GM23338 (cell line): Measurements from ENCODE around the gene CPXM1. TPM values are rescaled to one million over a fixed set of nuclear protein-coding genes. Genes with fewer than 3 reads are reported as not detected.

Experiments used
- ATAC-seq: fragments of 200-7000 bp; cut with Tn5 transposase; 3 replicates; pipeline ENCODE4 v1.9.1; 2020
- DNase-seq: peaks from one replicate; pipeline ENCODE4 v3.0.0-alpha.2; 2015; ENCODE audit warnings: low spot score
- H2AFZ ChIP-seq: fragments of 200-600 bp; sonication (generic); 2 replicates; pipeline ENCODE4 v1.8.0; 2016; ENCODE audit warnings: antibody characterized with exemption, mild to moderate bottlenecking, moderate library complexity
- H3F3A ChIP-seq: fragments of 200-600 bp; sonication (generic); replicated peaks from 2 replicates; pipeline ENCODE4 v1.8.0; 2017; ENCODE audit warnings: antibody characterized with exemption, mixed run types, low read depth
- H3K27ac ChIP-seq: fragments of 200-600 bp; sonication (generic); 2 replicates; pipeline ENCODE4 v1.6.1; 2016; ENCODE audit warnings: low read depth
- H3K27me3 ChIP-seq: fragments of 200-600 bp; sonication (generic); 2 replicates; pipeline ENCODE4 v1.8.0; 2016; ENCODE audit warnings: mild to moderate bottlenecking, mixed run types, moderate library complexity; ENCODE audit not compliant: insufficient read depth
- H3K36me3 ChIP-seq: fragments of 200-600 bp; sonication (generic); 2 replicates; pipeline ENCODE4 v1.8.0; 2016; ENCODE audit warnings: mild to moderate bottlenecking; ENCODE audit not compliant: insufficient read depth
- H3K4me1 ChIP-seq: fragments of 200-600 bp; sonication (generic); 2 replicates; pipeline ENCODE4 v1.8.0; 2016; ENCODE audit warnings: mild to moderate bottlenecking, moderate library complexity; ENCODE audit not compliant: insufficient read depth
- H3K4me2 ChIP-seq: fragments of 200-600 bp; sonication (generic); 2 replicates; pipeline ENCODE4 v1.7.1; 2017; ENCODE audit warnings: mixed run types
- H3K4me3 ChIP-seq: fragments of 200-600 bp; sonication (generic); 2 replicates; pipeline ENCODE4 v1.6.1; 2016; ENCODE audit warnings: mixed run types
- H3K79me2 ChIP-seq: fragments of 200-600 bp; sonication (generic); replicated peaks from 2 replicates; pipeline ENCODE4 v1.8.0; 2017; ENCODE audit warnings: mild to moderate bottlenecking; ENCODE audit not compliant: insufficient read depth
- H3K9me2 ChIP-seq: fragments of 200-600 bp; sonication (generic); 2 replicates; pipeline ENCODE4 v1.8.0; 2017; ENCODE audit not compliant: insufficient read depth
- H4K20me1 ChIP-seq: fragments of 200-600 bp; sonication (generic); replicated peaks from 2 replicates; pipeline ENCODE4 v1.8.0; 2017; ENCODE audit warnings: mild to moderate bottlenecking; ENCODE audit not compliant: insufficient read depth
- H3K27ac Mint-ChIP-seq: 2 replicates; pipeline ENCODE4 v1.8.0; 2020; ENCODE audit warnings: inconsistent platforms, mild to moderate bottlenecking, moderate library complexity, mixed read lengths
- H3K27me3 Mint-ChIP-seq: 3 replicates; pipeline ENCODE4 v1.8.0; 2022; ENCODE audit warnings: low read depth, mild to moderate bottlenecking, moderate library complexity, mixed read lengths, inconsistent platforms; ENCODE audit not compliant: insufficient read depth, poor library complexity
- H3K36me3 Mint-ChIP-seq: 3 replicates; pipeline ENCODE4 v1.8.0; 2021; ENCODE audit warnings: low read depth, mild to moderate bottlenecking, inconsistent platforms, moderate library complexity, mixed read lengths
- H3K4me1 Mint-ChIP-seq: 3 replicates; pipeline ENCODE4 v1.8.0; 2020; ENCODE audit warnings: mild to moderate bottlenecking, inconsistent platforms, mixed read lengths
- H3K4me3 Mint-ChIP-seq: 3 replicates; pipeline ENCODE4 v1.8.0; 2021; ENCODE audit warnings: moderate library complexity, mild to moderate bottlenecking, inconsistent platforms, mixed read lengths
- H3K9me3 Mint-ChIP-seq: 3 replicates; pipeline ENCODE4 v1.8.0; 2020; ENCODE audit warnings: moderate library complexity, mild to moderate bottlenecking, inconsistent platforms, mixed read lengths
- CREB1 ChIP-seq: fragments of 250-450 bp; sonication (Bioruptor Pico); IDR thresholded peaks from 2 replicates; pipeline ENCODE4 v1.5.0; 2020; ENCODE audit warnings: low read depth, mild to moderate bottlenecking, moderate library complexity
- EZH2 ChIP-seq: fragments of 200-600 bp; sonication (generic); IDR thresholded peaks from one replicate; pipeline ENCODE4 v1.8.0; 2017; ENCODE audit warnings: antibody characterized with exemption, mild to moderate bottlenecking, low read depth; ENCODE audit not compliant: unreplicated experiment
- POLR2AphosphoS5 ChIP-seq: IDR thresholded peaks from 2 replicates; pipeline ENCODE4 v1.6.1; 2016; ENCODE audit warnings: antibody characterized with exemption, low read depth
- REST ChIP-seq: IDR thresholded peaks from one replicate; pipeline ENCODE4 v1.6.1; 2018; ENCODE audit warnings: antibody characterized with exemption; ENCODE audit not compliant: unreplicated experiment
- STAT1 ChIP-seq: IDR thresholded peaks from one replicate; pipeline ENCODE4 v1.6.1; 2016; ENCODE audit warnings: antibody characterized with exemption; ENCODE audit not compliant: unreplicated experiment
- ZNF114 ChIP-seq: fragments of 250-450 bp; sonication (Bioruptor Pico); IDR thresholded peaks from 2 replicates; pipeline ENCODE4 v1.5.0; 2020; ENCODE audit warnings: mild to moderate bottlenecking, moderate library complexity
- ZNF462 ChIP-seq: fragments of 250-450 bp; sonication (Bioruptor Pico); IDR thresholded peaks from 2 replicates; pipeline ENCODE4 v1.5.0; 2020; ENCODE audit warnings: mild to moderate bottlenecking, moderate library complexity
- polyA plus RNA-seq: library from polyadenylated mRNA; unstranded; fragments of >200 nt; fragmentation: Nextera tagmentation; extraction: Ambion mirVana; gene quantifications from 2 replicates; pipeline ENCODE4 v1.2.1, GENCODE V29; 2016
- total RNA-seq: library from RNA; depleted of rRNA; stranded (reverse); fragments of >200 nt; shearing (Covaris generic); gene quantifications from 2 replicates; pipeline ENCODE4 v1.2.3, GENCODE V29; 2014
- TF ChIP-seq, protein P1 (sequence below), 2 experiments: fragments of 200-600 bp in 1 of 2; sonication (generic) in 1 of 2; conservative IDR thresholded peaks; 2 replicates each; pipeline versions ENCODE4 v1.5.1 to v1.6.1; 2016 to 2017; ENCODE audit warnings: antibody characterized with exemption in 2 of 2, low read depth in 2 of 2, mild to moderate bottlenecking in 2 of 2, moderate library complexity in 1 of 2

CPXM1 gene
- total and polyA plus RNA-seq, 2 experiments from 2014 or later: 17.0 to 29.3 TPM

GRCh38 chr20:2775139-2775538 is 25.3 kb downstream of the CPXM1 start (continued):
- TF ChIP-seq ZNF462: no peak
- TF ChIP-seq, protein P1, sequence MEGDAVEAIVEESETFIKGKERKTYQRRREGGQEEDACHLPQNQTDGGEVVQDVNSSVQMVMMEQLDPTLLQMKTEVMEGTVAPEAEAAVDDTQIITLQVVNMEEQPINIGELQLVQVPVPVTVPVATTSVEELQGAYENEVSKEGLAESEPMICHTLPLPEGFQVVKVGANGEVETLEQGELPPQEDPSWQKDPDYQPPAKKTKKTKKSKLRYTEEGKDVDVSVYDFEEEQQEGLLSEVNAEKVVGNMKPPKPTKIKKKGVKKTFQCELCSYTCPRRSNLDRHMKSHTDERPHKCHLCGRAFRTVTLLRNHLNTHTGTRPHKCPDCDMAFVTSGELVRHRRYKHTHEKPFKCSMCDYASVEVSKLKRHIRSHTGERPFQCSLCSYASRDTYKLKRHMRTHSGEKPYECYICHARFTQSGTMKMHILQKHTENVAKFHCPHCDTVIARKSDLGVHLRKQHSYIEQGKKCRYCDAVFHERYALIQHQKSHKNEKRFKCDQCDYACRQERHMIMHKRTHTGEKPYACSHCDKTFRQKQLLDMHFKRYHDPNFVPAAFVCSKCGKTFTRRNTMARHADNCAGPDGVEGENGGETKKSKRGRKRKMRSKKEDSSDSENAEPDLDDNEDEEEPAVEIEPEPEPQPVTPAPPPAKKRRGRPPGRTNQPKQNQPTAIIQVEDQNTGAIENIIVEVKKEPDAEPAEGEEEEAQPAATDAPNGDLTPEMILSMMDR (conservative IDR thresholded peaks at IDR 0.05; ENCODE audit: low read depth in 2 of 2): no peak
- TF ChIP-seq CREB1: no peak
- no peak for TF ChIP-seq POLR2AphosphoS5

GRCh38 chr20:2773812-2774211 is 26.6 kb downstream of the CPXM1 start:
- Histone ChIP-seq H4K20me1 (no peaks in the 10 kb centered on the region), H3K4me3 (no peak overlapping the region), H3K27ac (no peak overlapping the region), H3K27me3 (no peaks in the 10 kb centered on the region), H2AFZ (no peak overlapping the region), H3K4me1 (no peaks in the 10 kb centered on the region; the same call in 1 of the 2 replicates), H3F3A (no peaks in the 10 kb centered on the region), H3K4me2 (no peak overlapping the region), H3K9me2 (no peaks in the 10 kb centered on the region), H3K36me3 (no peaks in the 10 kb centered on the region), H3K79me2 (no peaks in the 10 kb centered on the region)
- Mint-ChIP-seq H3K27me3 (peaks cover 11% of the 10 kb centered on the region), H3K4me1 (no peaks in the 10 kb centered on the region), H3K27ac (no peak overlapping the region), H3K36me3 (no peaks in the 10 kb centered on the region), H3K4me3 (no peak overlapping the region), H3K9me3 (0 out of 3 replicates have a peak, but pooled peaks cover 3% of the 10 kb centered on the region)
- DNase-seq (no peak), ATAC-seq (no peak)
- TF ChIP-seq ZNF114 (CRISPR knock-in tag) (no peak), REST (no peak), EZH2 (no peak), POLR2AphosphoS5 (no peak), STAT1 (no peak)
